DOHH2 (cell line): ENCODE data around the gene ARRB2.

Experiments
- H3F3A ChIP-seq: fragments of 200-600 bp; sonication (generic), shearing (Covaris generic); 2 replicates; pipeline ENCODE4 v1.6.0; 2016; ENCODE audit warnings: antibody characterized with exemption, mild to moderate bottlenecking; ENCODE audit not compliant: control insufficient read depth, insufficient read depth
- H3K27ac ChIP-seq: fragments of 200-600 bp; sonication (generic); 2 replicates; pipeline ENCODE4 v1.5.1; 2014; ENCODE audit warnings: low read depth, mild to moderate bottlenecking, low read length, moderate library complexity
- H3K27me3 ChIP-seq: fragments of 200-600 bp; sonication (generic); 2 replicates; pipeline ENCODE4 v1.6.1; 2014; ENCODE audit warnings: mild to moderate bottlenecking, low read length, mixed read lengths; ENCODE audit not compliant: control insufficient read depth
- H3K36me3 ChIP-seq: fragments of 200-600 bp; sonication (generic); 2 replicates; pipeline ENCODE4 v1.6.1; 2014; ENCODE audit warnings: mild to moderate bottlenecking, low read length, moderate library complexity, mixed read lengths; ENCODE audit not compliant: control insufficient read depth
- H3K4me1 ChIP-seq: fragments of 200-600 bp; sonication (generic); 2 replicates; pipeline ENCODE4 v1.6.1; 2014; ENCODE audit warnings: mild to moderate bottlenecking, low read length, mixed read lengths; ENCODE audit not compliant: control insufficient read depth
- H3K4me2 ChIP-seq: fragments of 200-600 bp; sonication (generic); 2 replicates; pipeline ENCODE4 v1.6.0; 2014; ENCODE audit warnings: mild to moderate bottlenecking, low read length, moderate library complexity
- H3K4me3 ChIP-seq: fragments of 200-600 bp; sonication (generic); 2 replicates; pipeline ENCODE4 v1.5.1; 2014; ENCODE audit warnings: mild to moderate bottlenecking, low read length, mixed read lengths
- H3K79me2 ChIP-seq: fragments of 200-600 bp; sonication (generic); 2 replicates; pipeline ENCODE4 v1.6.1; 2014; ENCODE audit warnings: mild to moderate bottlenecking, low read length, mixed read lengths; ENCODE audit not compliant: control insufficient read depth
- H3K9me2 ChIP-seq: fragments of 200-600 bp; sonication (generic); replicated peaks from 2 replicates; pipeline ENCODE4 v1.6.1; 2014; ENCODE audit warnings: mild to moderate bottlenecking, low read length, mixed read lengths; ENCODE audit not compliant: control insufficient read depth
- H3K9me3 ChIP-seq: fragments of 200-600 bp; sonication (generic); 2 replicates; pipeline ENCODE4 v1.6.1; 2014; ENCODE audit warnings: antibody characterized with exemption, low read length, mixed read lengths; ENCODE audit not compliant: control insufficient read depth, insufficient read depth
- H4K20me1 ChIP-seq: fragments of 200-600 bp; sonication (generic); 2 replicates; pipeline ENCODE4 v1.6.0; 2014; ENCODE audit warnings: low read depth, mild to moderate bottlenecking, antibody characterized with exemption, low read length, moderate library complexity; ENCODE audit not compliant: control insufficient read depth, insufficient read depth
- CTCF ChIP-seq: fragments of 200-600 bp; sonication (generic); IDR thresholded peaks from one replicate; pipeline ENCODE4 v1.5.1; 2014; ENCODE audit warnings: antibody characterized with exemption, mild to moderate bottlenecking, low read depth, low read length; ENCODE audit not compliant: poor library complexity, severe bottlenecking
- EZH2phosphoT487 ChIP-seq: fragments of 200-600 bp; sonication (generic); IDR thresholded peaks from 2 replicates; pipeline ENCODE4 v1.6.1; 2017; ENCODE audit warnings: borderline replicate concordance, mild to moderate bottlenecking, antibody characterized with exemption, low read length, moderate library complexity, mixed read lengths

ARRB2 gene

DNA sequence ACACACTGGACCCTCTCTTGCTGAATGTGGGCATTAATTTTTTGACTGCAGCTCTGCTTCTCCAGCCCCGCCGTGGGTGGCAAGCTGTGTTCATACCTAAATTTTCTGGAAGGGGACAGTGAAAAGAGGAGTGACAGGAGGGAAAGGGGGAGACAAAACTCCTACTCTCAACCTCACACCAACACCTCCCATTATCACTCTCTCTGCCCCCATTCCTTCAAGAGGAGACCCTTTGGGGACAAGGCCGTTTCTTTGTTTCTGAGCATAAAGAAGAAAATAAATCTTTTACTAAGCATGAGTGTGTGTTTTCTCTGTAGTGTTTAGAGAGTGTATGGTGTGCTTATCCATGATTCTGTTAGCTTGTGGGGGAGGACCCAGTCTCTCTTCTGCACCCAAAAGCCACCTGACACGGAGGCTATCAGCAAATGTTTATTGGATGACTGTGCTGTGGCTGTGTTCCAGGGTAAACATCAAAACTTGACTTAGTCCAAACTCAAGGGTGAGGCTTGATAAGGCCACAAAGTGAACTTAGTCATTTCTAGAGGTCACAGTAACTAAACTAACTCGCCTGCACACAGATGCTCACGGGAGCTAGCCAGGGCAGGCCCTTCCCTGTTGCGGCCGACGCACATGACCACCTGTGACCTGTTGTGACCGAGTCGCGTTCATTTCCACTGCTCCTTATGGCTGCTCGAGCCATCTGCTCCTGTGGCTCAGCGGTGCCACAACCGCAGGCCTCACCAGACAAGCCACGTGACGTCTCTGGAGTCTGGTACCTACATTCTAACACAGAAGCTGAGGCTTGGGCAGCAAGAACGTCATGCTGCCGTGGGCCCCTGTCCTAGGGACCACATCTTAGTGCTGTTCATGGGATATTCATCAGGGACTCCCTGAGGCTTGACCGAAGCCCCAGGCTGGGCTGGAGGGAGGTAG lies 11.0 kb downstream of the ARRB2 start:
- H3K36me3 ChIP-seq, result peaks cover 20% of the 10 kb centered on the region; the same call in 1 of the 2 replicates
- no peaks in the 10 kb centered on the region for H3F3A ChIP-seq
- H3K4me1 ChIP-seq, result peaks cover 7% of the 10 kb centered on the region
- H3K4me3 ChIP-seq, result no peak overlapping the region
- H4K20me1 ChIP-seq, result no peaks in the 10 kb centered on the region
- H3K9me3 ChIP-seq, result no peaks in the 10 kb centered on the region
- no peak overlapping the region for H3K27ac ChIP-seq
- no peaks in the 10 kb centered on the region for H3K27me3 ChIP-seq
- no peaks in the 10 kb centered on the region for H3K9me2 ChIP-seq
- H3K79me2 ChIP-seq, result no peaks in the 10 kb centered on the region
- TF ChIP-seq EZH2phosphoT487 (no peak), CTCF (no peak)
- no peak overlapping the region for H3K4me2 ChIP-seq

DNA sequence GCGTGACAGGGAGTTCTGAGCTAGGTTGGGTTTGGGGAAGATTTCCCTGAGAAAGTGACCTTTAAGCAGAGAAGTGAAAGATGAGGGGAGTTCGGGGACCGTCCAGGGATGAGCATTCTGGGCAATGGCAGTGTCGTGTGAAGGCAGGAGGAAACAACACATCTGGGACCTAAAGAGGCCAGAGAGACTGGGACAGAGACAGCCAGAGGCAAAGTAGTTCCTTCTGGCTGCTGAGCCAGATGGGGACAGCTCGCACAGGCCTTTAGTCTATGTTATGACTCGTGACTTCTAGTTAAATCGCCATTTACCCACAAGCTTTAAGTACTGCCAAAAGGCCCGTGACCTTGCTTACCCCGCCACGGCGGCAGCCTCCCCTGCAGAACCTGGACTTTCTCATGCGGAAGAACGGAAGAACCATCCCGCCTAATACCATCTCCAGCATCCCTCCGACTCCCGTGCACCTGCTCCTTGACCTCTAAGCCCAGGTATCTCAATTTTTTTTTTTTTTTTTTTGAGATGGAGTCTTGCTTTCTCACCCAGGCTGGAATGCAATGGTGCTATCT lies 12.3 kb downstream of the ARRB2 start:
- H3K27ac ChIP-seq, result no peak overlapping the region
- H3F3A ChIP-seq, result no peaks in the 10 kb centered on the region
- H3K27me3 ChIP-seq, result no peaks in the 10 kb centered on the region
- H3K4me2 ChIP-seq, result no peak overlapping the region
- peaks cover 7% of the 10 kb centered on the region for H3K4me1 ChIP-seq
- no peaks in the 10 kb centered on the region for H4K20me1 ChIP-seq
- no peak overlapping the region for H3K4me3 ChIP-seq
- peaks cover 11% of the 10 kb centered on the region; the same call in 1 of the 2 replicates for H3K36me3 ChIP-seq
- no peaks in the 10 kb centered on the region for H3K9me3 ChIP-seq
- no peaks in the 10 kb centered on the region for H3K9me2 ChIP-seq
- no peak for TF ChIP-seq EZH2phosphoT487
- no peak for TF ChIP-seq CTCF
- no peaks in the 10 kb centered on the region for H3K79me2 ChIP-seq

DNA sequence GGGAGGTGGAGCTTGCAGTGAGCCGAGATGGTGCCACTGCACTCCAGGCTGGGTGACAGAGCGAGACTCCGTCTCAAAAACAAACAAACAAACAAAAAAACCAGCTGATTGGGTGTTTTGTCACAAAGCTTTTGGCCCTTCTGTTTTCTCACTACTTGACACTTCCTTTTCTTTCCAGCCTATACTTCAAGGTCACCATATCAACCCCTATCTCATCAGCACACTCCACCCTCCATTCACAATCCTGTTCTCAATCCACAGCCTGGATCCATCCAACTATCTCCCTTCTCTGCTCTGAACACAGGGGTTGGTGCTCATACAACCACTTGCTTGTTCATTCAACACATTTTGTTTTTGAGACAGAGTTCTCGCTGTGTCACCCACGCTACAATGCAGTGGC lies 14.2 kb downstream of the ARRB2 start:
- H3K4me3 ChIP-seq, result no peak overlapping the region
- H3K4me2 ChIP-seq, result no peak overlapping the region
- no peaks in the 10 kb centered on the region for H3K79me2 ChIP-seq
- no peak overlapping the region for H3K27ac ChIP-seq
- no peaks in the 10 kb centered on the region for H4K20me1 ChIP-seq
- no peaks in the 10 kb centered on the region for H3F3A ChIP-seq
- H3K4me1 ChIP-seq, result peaks cover 7% of the 10 kb centered on the region
- peaks cover 4% of the 10 kb centered on the region; the same call in 1 of the 2 replicates for H3K36me3 ChIP-seq
- H3K9me3 ChIP-seq, result no peaks in the 10 kb centered on the region
- no peaks in the 10 kb centered on the region for H3K9me2 ChIP-seq
- no peak for TF ChIP-seq CTCF
- no peak for TF ChIP-seq EZH2phosphoT487
- no peaks in the 10 kb centered on the region for H3K27me3 ChIP-seq
